DOHH2 (cell line): ENCODE results near the gene TP63.

Experiments
- H3F3A ChIP-seq: fragments of 200-600 bp; sonication (generic), shearing (Covaris generic); 2 replicates; pipeline ENCODE4 v1.6.0; 2016; ENCODE audit warnings: antibody characterized with exemption, mild to moderate bottlenecking; ENCODE audit not compliant: control insufficient read depth, insufficient read depth
- H3K27ac ChIP-seq: fragments of 200-600 bp; sonication (generic); 2 replicates; pipeline ENCODE4 v1.5.1; 2014; ENCODE audit warnings: low read depth, mild to moderate bottlenecking, low read length, moderate library complexity
- H3K27me3 ChIP-seq: fragments of 200-600 bp; sonication (generic); 2 replicates; pipeline ENCODE4 v1.6.1; 2014; ENCODE audit warnings: mild to moderate bottlenecking, low read length, mixed read lengths; ENCODE audit not compliant: control insufficient read depth
- H3K36me3 ChIP-seq: fragments of 200-600 bp; sonication (generic); 2 replicates; pipeline ENCODE4 v1.6.1; 2014; ENCODE audit warnings: mild to moderate bottlenecking, low read length, moderate library complexity, mixed read lengths; ENCODE audit not compliant: control insufficient read depth
- H3K4me1 ChIP-seq: fragments of 200-600 bp; sonication (generic); 2 replicates; pipeline ENCODE4 v1.6.1; 2014; ENCODE audit warnings: mild to moderate bottlenecking, low read length, mixed read lengths; ENCODE audit not compliant: control insufficient read depth
- H3K4me2 ChIP-seq: fragments of 200-600 bp; sonication (generic); 2 replicates; pipeline ENCODE4 v1.6.0; 2014; ENCODE audit warnings: mild to moderate bottlenecking, low read length, moderate library complexity
- H3K4me3 ChIP-seq: fragments of 200-600 bp; sonication (generic); 2 replicates; pipeline ENCODE4 v1.5.1; 2014; ENCODE audit warnings: mild to moderate bottlenecking, low read length, mixed read lengths
- H3K79me2 ChIP-seq: fragments of 200-600 bp; sonication (generic); 2 replicates; pipeline ENCODE4 v1.6.1; 2014; ENCODE audit warnings: mild to moderate bottlenecking, low read length, mixed read lengths; ENCODE audit not compliant: control insufficient read depth
- H3K9me2 ChIP-seq: fragments of 200-600 bp; sonication (generic); replicated peaks from 2 replicates; pipeline ENCODE4 v1.6.1; 2014; ENCODE audit warnings: mild to moderate bottlenecking, low read length, mixed read lengths; ENCODE audit not compliant: control insufficient read depth
- H3K9me3 ChIP-seq: fragments of 200-600 bp; sonication (generic); 2 replicates; pipeline ENCODE4 v1.6.1; 2014; ENCODE audit warnings: antibody characterized with exemption, low read length, mixed read lengths; ENCODE audit not compliant: control insufficient read depth, insufficient read depth
- H4K20me1 ChIP-seq: fragments of 200-600 bp; sonication (generic); 2 replicates; pipeline ENCODE4 v1.6.0; 2014; ENCODE audit warnings: low read depth, mild to moderate bottlenecking, antibody characterized with exemption, low read length, moderate library complexity; ENCODE audit not compliant: control insufficient read depth, insufficient read depth
- EZH2phosphoT487 ChIP-seq: fragments of 200-600 bp; sonication (generic); IDR thresholded peaks from 2 replicates; pipeline ENCODE4 v1.6.1; 2017; ENCODE audit warnings: borderline replicate concordance, mild to moderate bottlenecking, antibody characterized with exemption, low read length, moderate library complexity, mixed read lengths
- TF ChIP-seq, protein P1 (sequence below): fragments of 200-600 bp; sonication (generic); IDR thresholded peaks from one replicate; pipeline ENCODE4 v1.5.1; 2014; ENCODE audit warnings: antibody characterized with exemption, mild to moderate bottlenecking, low read depth, low read length; ENCODE audit not compliant: poor library complexity, severe bottlenecking

TP63 gene

DNA sequence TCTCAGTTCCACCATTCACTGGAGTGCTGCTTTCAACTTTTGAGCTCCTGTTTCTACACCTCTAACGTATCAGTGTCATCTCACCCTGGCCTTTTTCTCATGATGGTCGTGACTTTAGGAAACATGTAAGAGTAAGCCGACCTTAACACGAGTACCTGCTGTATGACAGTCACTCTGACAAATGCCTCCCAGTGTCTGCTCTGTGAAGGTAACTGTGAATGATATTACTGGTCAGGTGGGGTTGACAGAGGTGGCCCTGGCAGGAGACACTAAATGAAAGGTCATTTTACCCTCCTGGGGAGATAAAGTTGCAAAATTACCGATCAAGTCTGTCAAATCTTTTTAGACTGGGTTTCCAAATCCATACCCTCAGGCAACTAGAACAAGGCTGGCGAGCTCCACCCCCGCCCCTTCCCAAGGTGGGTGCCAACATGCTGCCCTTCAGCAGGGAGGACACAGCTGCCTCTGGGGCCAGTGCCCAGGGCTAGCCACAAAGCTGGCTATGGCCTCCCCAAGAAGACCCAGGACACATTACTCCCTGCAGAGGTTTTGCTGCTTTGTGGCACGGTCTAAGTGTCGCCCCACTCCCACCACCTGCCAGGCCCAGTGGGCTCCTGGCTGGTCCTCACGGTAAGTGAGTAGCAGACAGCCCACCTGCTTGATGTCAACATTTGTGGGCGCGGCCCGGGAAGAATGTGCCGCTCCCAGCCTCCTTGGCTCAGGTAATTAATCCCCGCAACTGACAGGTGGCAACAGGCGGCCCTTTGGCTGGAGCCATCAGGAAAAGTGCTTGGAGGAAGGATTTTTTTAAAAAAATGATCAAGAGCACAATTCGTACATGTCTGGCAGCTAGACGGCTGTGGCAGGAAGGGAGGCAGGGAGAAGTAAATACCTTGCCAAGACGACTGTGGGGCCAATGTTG, 211.8 kb downstream of the TP63 start:
- H3K9me3 ChIP-seq, result no peaks in the 10 kb centered on the region
- no peaks in the 10 kb centered on the region for H3K27me3 ChIP-seq
- H3F3A ChIP-seq, result no peaks in the 10 kb centered on the region
- no peaks in the 10 kb centered on the region for H3K36me3 ChIP-seq
- H3K4me1 ChIP-seq, result peaks cover 8% of the 10 kb centered on the region
- no peaks in the 10 kb centered on the region for H3K79me2 ChIP-seq
- no peaks in the 10 kb centered on the region for H3K9me2 ChIP-seq
- H3K4me3 ChIP-seq, result no peak overlapping the region
- H4K20me1 ChIP-seq, result no peaks in the 10 kb centered on the region
- no peak overlapping the region for H3K4me2 ChIP-seq
- TF ChIP-seq, protein P1, sequence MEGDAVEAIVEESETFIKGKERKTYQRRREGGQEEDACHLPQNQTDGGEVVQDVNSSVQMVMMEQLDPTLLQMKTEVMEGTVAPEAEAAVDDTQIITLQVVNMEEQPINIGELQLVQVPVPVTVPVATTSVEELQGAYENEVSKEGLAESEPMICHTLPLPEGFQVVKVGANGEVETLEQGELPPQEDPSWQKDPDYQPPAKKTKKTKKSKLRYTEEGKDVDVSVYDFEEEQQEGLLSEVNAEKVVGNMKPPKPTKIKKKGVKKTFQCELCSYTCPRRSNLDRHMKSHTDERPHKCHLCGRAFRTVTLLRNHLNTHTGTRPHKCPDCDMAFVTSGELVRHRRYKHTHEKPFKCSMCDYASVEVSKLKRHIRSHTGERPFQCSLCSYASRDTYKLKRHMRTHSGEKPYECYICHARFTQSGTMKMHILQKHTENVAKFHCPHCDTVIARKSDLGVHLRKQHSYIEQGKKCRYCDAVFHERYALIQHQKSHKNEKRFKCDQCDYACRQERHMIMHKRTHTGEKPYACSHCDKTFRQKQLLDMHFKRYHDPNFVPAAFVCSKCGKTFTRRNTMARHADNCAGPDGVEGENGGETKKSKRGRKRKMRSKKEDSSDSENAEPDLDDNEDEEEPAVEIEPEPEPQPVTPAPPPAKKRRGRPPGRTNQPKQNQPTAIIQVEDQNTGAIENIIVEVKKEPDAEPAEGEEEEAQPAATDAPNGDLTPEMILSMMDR, result no peak
- TF ChIP-seq EZH2phosphoT487, result no peak
- no peak overlapping the region for H3K27ac ChIP-seq

DNA sequence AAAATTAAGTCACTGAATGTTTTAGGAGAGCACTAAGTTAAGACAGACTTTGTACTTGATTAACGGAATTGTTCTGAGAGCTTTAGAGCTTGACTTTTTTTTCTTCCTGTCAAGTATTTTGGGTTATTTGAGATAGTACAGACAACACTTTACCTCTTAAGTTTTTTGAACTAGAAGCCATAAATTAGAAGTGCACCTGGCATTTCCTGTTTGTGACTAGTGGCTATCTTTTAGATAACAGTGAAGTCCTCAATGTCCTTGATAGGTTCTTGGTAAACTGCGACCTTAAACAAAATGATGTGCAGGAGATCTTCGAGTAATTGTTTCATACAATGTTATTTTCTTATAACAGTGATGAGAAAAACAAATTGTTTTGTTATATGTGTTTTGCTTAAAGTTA, 213.9 kb downstream of the TP63 start:
- Histone ChIP-seq H3K9me2 (no peaks in the 10 kb centered on the region), H3K9me3 (no peaks in the 10 kb centered on the region), H3K4me2 (no peak overlapping the region), H3K4me3 (no peak overlapping the region), H3K79me2 (no peaks in the 10 kb centered on the region), H3F3A (no peaks in the 10 kb centered on the region), H3K36me3 (no peaks in the 10 kb centered on the region), H3K27ac (no peak overlapping the region), H3K27me3 (no peaks in the 10 kb centered on the region), H4K20me1 (no peaks in the 10 kb centered on the region), H3K4me1 (no peaks in the 10 kb centered on the region)
- no peak for TF ChIP-seq EZH2phosphoT487
- TF ChIP-seq, protein P1, result no peak

DNA sequence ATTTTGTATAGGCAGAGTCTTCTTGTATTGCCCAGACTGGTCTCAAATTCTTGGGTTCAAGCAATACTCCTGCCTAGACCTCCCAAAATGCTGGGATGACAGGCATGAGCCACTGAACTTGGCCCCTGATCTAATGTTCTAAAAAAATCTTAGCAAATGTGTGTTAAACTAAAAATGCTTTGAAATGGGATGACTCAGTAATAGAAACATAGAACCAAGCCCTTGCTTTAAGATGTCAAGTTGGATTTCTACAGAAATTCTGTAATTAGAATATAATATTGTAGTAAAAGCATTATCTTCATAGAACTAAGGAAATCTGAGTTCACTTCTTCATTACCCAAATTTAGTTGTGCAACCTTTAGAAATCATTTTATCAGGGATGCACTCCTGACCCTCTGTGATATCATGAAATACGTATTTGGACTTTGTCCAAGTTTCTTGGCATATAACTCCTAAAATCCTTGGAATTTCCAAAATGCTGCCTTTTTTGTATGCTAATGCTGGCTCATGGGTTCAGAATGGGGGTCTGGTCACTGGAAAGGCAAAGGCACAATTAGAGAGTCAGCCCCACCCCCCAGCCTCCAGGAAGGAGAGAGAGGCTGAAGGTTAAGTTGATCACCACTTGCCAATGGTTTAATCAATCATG, 217.3 kb downstream of the TP63 start:
- Histone ChIP-seq H3K4me2 (no peak overlapping the region), H3F3A (no peaks in the 10 kb centered on the region), H3K4me1 (no peaks in the 10 kb centered on the region), H3K27ac (no peak overlapping the region), H3K4me3 (no peak overlapping the region), H4K20me1 (no peaks in the 10 kb centered on the region), H3K36me3 (no peaks in the 10 kb centered on the region), H3K9me3 (no peaks in the 10 kb centered on the region), H3K27me3 (no peaks in the 10 kb centered on the region), H3K9me2 (no peaks in the 10 kb centered on the region), H3K79me2 (no peaks in the 10 kb centered on the region)
- TF ChIP-seq, protein P1, result no peak
- no peak for TF ChIP-seq EZH2phosphoT487
